ENCODE results near the gene PIP5K1C.
"Not testable (repeated sequence)": the region's sequence is repeated elsewhere in the genome, so short reads cannot be mapped to it uniquely, and the experiment has no call there.

Gene PIP5K1C

GRCh38 chr19:3659746-3660112, 40.5 kb downstream of the PIP5K1C start:
- DNase-seq, result no peak

- DNase-seq, result no peak
These were observed 41.2 kb downstream of the PIP5K1C start for GRCh38 chr19:3658870-3659745.

GRCh38 chr19:3658004-3658869, 42.0 kb downstream of the PIP5K1C start:
- no peak for DNase-seq

- DNase-seq, result no peak
These were observed 42.9 kb downstream of the PIP5K1C start for GRCh38 chr19:3657395-3657769.

GRCh38 chr19:3656747-3657394, 43.4 kb downstream of the PIP5K1C start:
- DNase-seq, result no peak

GRCh38 chr19:3656073-3656746, 44.1 kb downstream of the PIP5K1C start:
- DNase-seq, result no peak

- no peak for DNase-seq
These were observed 44.7 kb downstream of the PIP5K1C start for GRCh38 chr19:3655402-3656072.

- DNase-seq, result no peak
These were observed 46.3 kb downstream of the PIP5K1C start for GRCh38 chr19:3653865-3654513.

- no peak for DNase-seq
These were observed 47.0 kb downstream of the PIP5K1C start for GRCh38 chr19:3653081-3653795.

GRCh38 chr19:3652422-3652821, 47.8 kb downstream of the PIP5K1C start:
- no peak for DNase-seq

- DNase-seq, result no peak
These were observed 48.6 kb downstream of the PIP5K1C start for GRCh38 chr19:3651684-3652083.

- DNase-seq, result no peak
These were observed 50.4 kb downstream of the PIP5K1C start for GRCh38 chr19:3649888-3650287.

- DNase-seq, result no peak
These were observed 52.0 kb downstream of the PIP5K1C start for GRCh38 chr19:3648037-3648905.

GRCh38 chr19:3647102-3647501, 53.2 kb downstream of the PIP5K1C start:
- not testable (repeated sequence) for DNase-seq

- no peak for DNase-seq
These were observed 53.8 kb downstream of the PIP5K1C start for GRCh38 chr19:3646336-3647092.

- no peak for DNase-seq
These were observed 54.5 kb downstream of the PIP5K1C start for GRCh38 chr19:3645726-3646125.

- no peak for DNase-seq
These were observed 55.2 kb downstream of the PIP5K1C start for GRCh38 chr19:3645067-3645396.

GRCh38 chr19:3644351-3645066, 55.8 kb downstream of the PIP5K1C start:
- DNase-seq, result no peak
